WTC11 (cell line): ENCODE measurements around the gene CFAP300. TPM values are rescaled to one million over a fixed set of nuclear protein-coding genes. Genes with fewer than 3 reads are reported as not detected.

Experiments
- ATAC-seq: fragments of 200-7000 bp; cut with Tn5 transposase; 2 replicates; pipeline ENCODE4 v1.10.0; 2021; ENCODE audit warnings: mild to moderate bottlenecking, moderate library complexity
- CTCF ChIA-PET: fragments of 300-600 bp; sonication (Branson Sonifier 250); formaldehyde crosslinking; loops from one replicate; lab custom pipeline; 2021; ENCODE audit warnings: antibody characterized with exemption; lab: Charles Lee
- POLR2A ChIA-PET: fragments of 350-600 bp; sonication (Branson Sonifier 250); formaldehyde crosslinking; loops from one replicate; lab custom pipeline; 2021; ENCODE audit warnings: antibody characterized with exemption; lab: Charles Lee
- DNase-seq: peaks from one replicate; pipeline ENCODE4 v3.0.0; 2021; ENCODE audit warnings: low spot score
- H3K27ac Mint-ChIP-seq: 2 replicates; pipeline ENCODE4 v1.8.0; 2021; ENCODE audit warnings: mixed read lengths
- H3K27me3 Mint-ChIP-seq: 2 replicates; pipeline ENCODE4 v1.8.0; 2021; ENCODE audit warnings: low read depth, mild to moderate bottlenecking, moderate library complexity, mixed read lengths
- H3K36me3 Mint-ChIP-seq: 2 replicates; pipeline ENCODE4 v1.8.0; 2021; ENCODE audit warnings: mixed read lengths
- H3K4me1 Mint-ChIP-seq: 2 replicates; pipeline ENCODE4 v1.8.0; 2022; ENCODE audit warnings: mixed read lengths
- H3K4me3 Mint-ChIP-seq: 2 replicates; pipeline ENCODE4 v1.8.0; 2021; ENCODE audit warnings: mild to moderate bottlenecking, moderate library complexity, mixed read lengths
- H3K9me3 Mint-ChIP-seq: 2 replicates; pipeline ENCODE4 v1.8.0; 2021; ENCODE audit warnings: mixed read lengths
- AR ChIP-seq: fragments of 250-450 bp; sonication (Bioruptor Pico); IDR thresholded peaks from 2 replicates; pipeline ENCODE4 v1.9.0; 2021; ENCODE audit warnings: mild to moderate bottlenecking
- CREB1 ChIP-seq: sonication (generic); formaldehyde crosslinking; IDR thresholded peaks from 2 replicates; pipeline ENCODE4 v1.8.0; 2023; ENCODE audit warnings: mild to moderate bottlenecking, missing genetic modification reagents
- CREM ChIP-seq: sonication (generic); formaldehyde crosslinking; IDR thresholded peaks from 2 replicates; pipeline ENCODE4 v1.8.1; 2022; ENCODE audit warnings: mild to moderate bottlenecking, missing genetic modification reagents, moderate library complexity
- FOXP1 ChIP-seq: sonication (generic); formaldehyde crosslinking; IDR thresholded peaks from 2 replicates; pipeline ENCODE4 v1.8.0; 2022; ENCODE audit warnings: missing genetic modification reagents, mild to moderate bottlenecking, moderate library complexity, borderline replicate concordance
- GTF2I ChIP-seq: fragments of 250-450 bp; sonication (Bioruptor Pico); conservative IDR thresholded peaks from 2 replicates; pipeline ENCODE4 v1.4.0; 2021; ENCODE audit warnings: mild to moderate bottlenecking
- HMGXB4 ChIP-seq: sonication (generic); formaldehyde crosslinking; IDR thresholded peaks from 2 replicates; pipeline ENCODE4 v1.8.1; 2023; ENCODE audit warnings: mild to moderate bottlenecking, moderate library complexity, missing genetic modification reagents
- IRF1 ChIP-seq: sonication (generic); formaldehyde crosslinking; IDR thresholded peaks from 2 replicates; pipeline ENCODE4 v1.8.0; 2023; ENCODE audit warnings: missing genetic modification reagents
- IRF2 ChIP-seq: sonication (generic); formaldehyde crosslinking; IDR thresholded peaks from 2 replicates; pipeline ENCODE4 v1.8.0; 2022; ENCODE audit warnings: low read depth, missing genetic modification reagents, borderline replicate concordance
- KAT7 ChIP-seq: sonication (generic); formaldehyde crosslinking; IDR thresholded peaks from 2 replicates; pipeline ENCODE4 v1.8.1; 2023; ENCODE audit warnings: missing genetic modification reagents, mild to moderate bottlenecking, borderline replicate concordance
- NR2C2 ChIP-seq: sonication (generic); formaldehyde crosslinking; IDR thresholded peaks from 2 replicates; pipeline ENCODE4 v1.8.0; 2022; ENCODE audit warnings: mild to moderate bottlenecking, missing genetic modification reagents
- USF1 ChIP-seq: sonication (generic); formaldehyde crosslinking; IDR thresholded peaks from 2 replicates; pipeline ENCODE4 v1.8.0; 2022; ENCODE audit warnings: mild to moderate bottlenecking, missing genetic modification reagents
- ZBTB43 ChIP-seq: sonication (generic); formaldehyde crosslinking; IDR thresholded peaks from 2 replicates; pipeline ENCODE4 v1.8.1; 2023; ENCODE audit warnings: mild to moderate bottlenecking, missing genetic modification reagents
- ZNF121 ChIP-seq: sonication (generic); formaldehyde crosslinking; IDR thresholded peaks from 2 replicates; pipeline ENCODE4 v1.8.0; 2023; ENCODE audit warnings: missing genetic modification reagents
- ZNF416 ChIP-seq: fragments of 250-450 bp; sonication (Bioruptor Pico); IDR thresholded peaks from 2 replicates; pipeline ENCODE4 v1.9.0; 2021; ENCODE audit warnings: mild to moderate bottlenecking, inconsistent platforms
- ZSCAN18 ChIP-seq: fragments of 250-450 bp; sonication (Bioruptor Pico); IDR thresholded peaks from 2 replicates; pipeline ENCODE4 v2.1.2; 2022; ENCODE audit warnings: mild to moderate bottlenecking, moderate library complexity
- total RNA-seq: library from RNA; stranded (reverse); gene quantifications from 3 replicates; pipeline ENCODE4 v1.2.3, GENCODE V29; 2021

CFAP300 gene
- total RNA-seq, 1 experiment from 2014 or later: 1.1 TPM

GRCh38 chr11:102115557-102115956 lies 68.3 kb downstream of the CFAP300 start (continued):
- TF ChIP-seq ZNF416 (CRISPR knock-in tag) (no peak), FOXP1 (no peak)

GRCh38 chr11:102116453-102117205 lies 69.4 kb downstream of the CFAP300 start:
- DNase-seq: no peak
- Mint-ChIP-seq H3K27ac (peak overlapping the region; percentile 90; the same call in 1 of the 2 replicates), H3K9me3 (no peaks in the 10 kb centered on the region), H3K4me3 (0 out of 2 replicates have a peak overlapping the region, but pooled peaks have one; percentile 13), H3K36me3 (peaks cover 6% of the 10 kb centered on the region)
- ATAC-seq: no peak
- ChIA-PET POLR2A (interaction anchor here (0.7 kb wide), 1 partner anchor 941 kb away, joined by 4 read pairs; no protein-coding TSS in a partner anchor), CTCF (no interaction called here)
- TF ChIP-seq CREB1 (no peak), AR (CRISPR knock-in tag) (no peak), NR2C2 (no peak), CREM (CRISPR knock-in tag) (no peak), ZSCAN18 (CRISPR knock-in tag) (no peak), ZNF121 (CRISPR knock-in tag) (no peak), HMGXB4 (CRISPR knock-in tag) (no peak), KAT7 (no peak), USF1 (CRISPR knock-in tag) (no peak), IRF1 (CRISPR knock-in tag) (no peak), ZBTB43 (no peak), GTF2I (CRISPR knock-in tag) (no peak), IRF2 (CRISPR knock-in tag) (no peak)
- TF ChIP-seq, all 79 proteins: peak for 0
- H3K4me1 Mint-ChIP-seq: peaks cover 83% of the 10 kb centered on the region
- no peaks in the 10 kb centered on the region for H3K27me3 Mint-ChIP-seq
